Activated T-cell treated with anti-CD3 and anti-CD28 coated beads for 24 hours (primary cell): ENCODE results near the gene CXorf58.

ENCODE experiments used
- DNase-seq: peaks from one replicate; pipeline ENCODE4 v3.0.0-alpha.2; 2020; ENCODE audit warnings: low read depth

CXorf58 gene

DNA sequence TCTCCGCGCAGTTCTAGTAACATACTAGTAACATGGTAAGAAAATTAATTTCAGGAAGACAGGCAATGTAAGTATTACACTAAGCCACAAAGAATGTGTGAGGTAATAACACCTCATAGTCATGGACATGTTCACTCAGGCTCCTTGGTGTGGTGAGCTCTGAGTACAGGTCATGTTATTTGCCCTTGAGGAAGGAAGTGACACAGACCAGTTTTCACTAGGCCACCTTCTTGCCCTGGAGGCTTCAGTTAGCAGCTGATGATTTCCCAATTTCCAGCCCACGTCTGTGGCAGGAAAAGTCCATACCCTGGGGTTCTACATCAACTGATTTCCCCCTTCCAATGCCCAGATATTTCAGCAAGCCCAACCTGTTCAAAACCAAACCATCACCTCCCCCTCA lies 6.7 kb upstream of the CXorf58 start:
- no peak for DNase-seq

DNA sequence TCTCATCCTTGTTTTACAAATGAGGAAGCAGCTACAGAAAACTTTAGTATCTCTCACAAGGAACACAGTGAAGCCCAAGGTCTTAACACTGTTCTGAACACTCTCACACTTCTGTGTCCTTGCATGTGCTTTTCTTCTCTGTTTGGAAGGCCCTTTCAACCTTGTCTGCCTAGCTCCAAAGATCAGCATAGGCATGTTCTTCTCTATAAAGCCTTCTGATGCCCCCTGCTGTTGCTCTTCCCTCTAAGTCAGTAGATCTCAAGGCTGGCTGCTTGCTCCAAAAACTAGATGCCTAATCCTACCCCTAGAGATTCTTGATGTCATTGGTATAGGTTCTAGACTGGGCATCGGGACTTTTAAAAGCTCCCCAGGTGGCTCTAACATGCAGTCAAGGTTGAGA lies 6.0 kb upstream of the CXorf58 start:
- no peak for DNase-seq

GRCh38 chrX:23902419-23902818 lies 5.4 kb upstream of the CXorf58 start:
- no peak for DNase-seq

DNA sequence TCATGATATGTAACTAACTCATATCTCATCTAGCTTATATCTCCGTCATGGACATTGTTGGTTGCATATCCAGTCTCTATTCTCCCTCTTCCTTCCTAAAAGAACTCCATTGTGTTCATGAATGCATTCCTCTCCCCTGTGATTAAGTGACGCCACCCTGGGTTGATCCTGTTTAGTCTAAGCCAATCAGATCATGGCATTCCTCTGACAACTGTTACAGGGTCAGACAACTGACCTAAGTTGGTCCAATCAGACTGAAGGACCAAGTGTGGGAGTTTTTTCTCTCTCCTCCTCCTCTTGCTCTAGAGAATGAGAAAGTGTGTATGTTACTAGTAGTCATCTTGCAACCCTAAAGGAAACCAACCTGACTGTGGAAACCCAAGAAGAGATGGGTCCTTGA lies 3.7 kb upstream of the CXorf58 start:
- no peak for DNase-seq

DNA sequence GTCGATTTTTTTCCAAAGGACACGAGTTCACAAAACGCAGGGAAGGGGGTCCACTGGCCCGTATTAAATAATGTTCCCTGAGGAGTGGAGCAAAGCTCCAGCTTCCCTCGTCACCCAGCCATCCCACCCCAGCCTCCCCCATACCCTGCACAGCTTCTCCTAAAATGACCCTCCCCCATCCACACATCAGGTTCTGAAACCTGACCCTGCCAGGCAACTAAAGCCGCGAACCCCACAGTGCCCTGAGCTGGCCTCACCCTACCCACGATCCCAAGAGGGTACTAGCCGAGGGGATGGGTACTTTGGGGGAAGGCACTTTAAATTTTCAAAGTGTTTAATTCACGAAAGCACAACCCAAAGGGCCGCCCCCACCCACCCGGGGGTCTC lies 702 bp upstream of the CXorf58 start:
- DNase-seq = no peak

- no peak for DNase-seq
Observed at GRCh38 chrX:23908219-23909004, 606 bp downstream of the CXorf58 start.

GRCh38 chrX:23911126-23911835 lies 3.5 kb downstream of the CXorf58 start:
- DNase-seq = no peak

DNA sequence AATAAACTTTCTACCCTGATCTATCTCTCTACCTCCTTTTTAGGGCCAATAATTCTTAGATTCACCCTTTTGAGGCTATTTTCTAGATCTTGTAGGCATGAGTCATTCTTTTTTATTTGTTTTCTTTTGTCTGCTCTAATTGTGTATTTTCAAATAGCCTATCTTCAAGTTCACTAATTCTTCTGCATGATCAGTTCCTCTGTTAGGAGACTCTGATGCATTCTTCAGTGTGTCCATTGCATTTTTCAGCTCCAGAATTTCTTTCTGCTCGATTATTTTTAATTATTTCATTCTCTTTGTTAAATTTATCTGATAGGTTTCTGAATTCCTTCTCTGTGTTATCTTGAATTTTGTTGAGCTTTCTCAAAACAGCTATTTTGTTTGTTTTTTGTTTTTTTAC lies 11.3 kb downstream of the CXorf58 start:
- DNase-seq = no peak

- no peak for DNase-seq
Observed at GRCh38 chrX:23919706-23920320, 12.0 kb downstream of the CXorf58 start.

DNA sequence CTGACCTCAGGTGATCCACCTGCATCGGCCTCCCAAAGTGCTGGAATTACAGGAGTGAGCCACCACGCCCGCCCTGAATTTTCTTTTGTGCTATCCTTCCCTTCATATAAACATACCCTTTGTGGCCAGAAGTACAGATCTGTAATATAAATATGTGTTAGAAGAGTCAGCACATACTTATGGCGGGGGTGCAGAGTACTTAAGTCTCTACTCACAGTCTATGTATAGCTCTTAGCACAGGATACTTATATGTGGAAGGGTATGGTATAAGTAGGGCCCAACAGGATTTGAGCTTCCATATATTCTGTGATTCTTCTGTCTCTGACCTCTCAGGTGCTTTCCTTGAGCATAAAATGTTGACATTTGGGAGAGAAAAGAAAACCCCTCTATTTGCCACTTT lies 18.2 kb downstream of the CXorf58 start:
- DNase-seq = no peak

DNA sequence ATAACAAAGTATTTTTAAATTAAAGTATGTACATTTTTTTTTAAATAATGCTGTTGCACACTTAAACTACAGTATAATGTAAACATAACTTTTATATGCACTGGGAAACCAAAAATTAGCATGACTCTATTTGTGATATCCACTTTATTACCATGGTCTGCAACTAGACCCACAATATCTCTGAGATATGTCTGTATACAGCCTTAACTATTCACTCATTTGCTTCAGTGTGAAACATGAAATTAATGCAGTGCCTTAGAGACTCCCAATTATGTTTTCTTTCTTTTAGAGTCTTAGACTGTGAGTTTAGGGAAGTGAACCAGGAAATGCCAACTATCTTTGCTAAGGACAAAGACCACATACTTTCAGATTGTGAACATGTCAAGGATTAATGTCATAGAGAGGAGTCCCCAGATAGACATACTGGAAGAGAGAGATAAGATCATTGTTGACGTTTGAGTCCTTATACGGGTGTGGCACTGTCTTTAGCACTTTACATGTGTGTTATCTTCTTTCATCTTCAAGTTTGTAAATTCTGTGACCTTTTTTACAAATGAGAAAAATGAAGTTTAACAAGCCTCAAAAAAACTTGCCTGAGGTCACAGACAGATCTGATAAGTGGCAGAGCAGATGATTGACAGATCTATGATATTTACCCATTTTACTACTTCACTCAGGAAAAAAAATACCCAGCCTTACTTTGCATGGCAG lies 23.2 kb downstream of the CXorf58 start:
- DNase-seq = no peak

- no peak for DNase-seq
Observed at GRCh38 chrX:23932046-23932445, 24.2 kb downstream of the CXorf58 start.

GRCh38 chrX:23935106-23935505 lies 27.3 kb downstream of the CXorf58 start:
- no peak for DNase-seq

DNA sequence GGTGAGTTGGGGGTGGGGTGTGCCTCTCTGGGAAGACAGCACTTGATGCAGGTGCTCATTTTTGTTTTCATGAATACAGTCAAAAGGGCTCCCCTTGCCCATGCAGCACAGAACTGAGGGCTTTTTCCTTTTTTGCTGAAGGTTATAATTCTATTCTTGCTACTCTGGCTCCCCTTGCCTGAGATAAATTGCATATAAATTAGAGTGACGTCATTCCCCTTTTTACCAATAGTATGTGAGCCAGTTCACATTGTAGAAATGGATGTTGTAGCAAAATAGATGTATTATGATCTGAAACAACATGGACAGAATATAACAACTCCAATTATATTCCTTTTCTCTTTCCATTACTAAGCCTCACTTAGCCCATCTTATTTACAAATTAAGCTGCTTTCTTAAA lies 28.4 kb downstream of the CXorf58 start:
- DNase-seq = no peak

- DNase-seq = no peak
Observed at GRCh38 chrX:23937100-23937499, 29.3 kb downstream of the CXorf58 start.

DNA sequence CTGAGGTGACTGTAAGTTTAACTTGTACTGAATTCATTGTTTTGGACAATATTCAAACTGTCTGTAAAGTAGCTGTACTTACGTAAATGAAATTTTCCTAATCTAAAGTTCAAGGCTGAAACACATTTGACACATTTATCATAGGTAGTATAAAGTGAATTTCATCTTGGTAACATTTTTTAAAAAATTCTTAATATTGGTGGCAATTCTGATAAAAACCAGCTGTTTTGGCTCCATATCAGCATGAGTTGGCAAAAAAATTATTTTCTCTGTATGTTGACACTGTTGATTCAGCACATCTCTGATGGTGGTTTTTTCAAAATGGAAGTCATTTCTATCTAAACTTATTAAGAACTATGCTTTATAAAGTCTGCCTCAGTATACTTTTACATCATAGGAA lies 30.9 kb downstream of the CXorf58 start:
- DNase-seq = no peak

- no peak for DNase-seq
Observed at GRCh38 chrX:23939203-23939602, 31.4 kb downstream of the CXorf58 start.

- DNase-seq = no peak
Observed at GRCh38 chrX:23944234-23944633, 36.4 kb downstream of the CXorf58 start.

- DNase-seq = no peak
Observed at GRCh38 chrX:23945206-23945605, 37.4 kb downstream of the CXorf58 start.

DNA sequence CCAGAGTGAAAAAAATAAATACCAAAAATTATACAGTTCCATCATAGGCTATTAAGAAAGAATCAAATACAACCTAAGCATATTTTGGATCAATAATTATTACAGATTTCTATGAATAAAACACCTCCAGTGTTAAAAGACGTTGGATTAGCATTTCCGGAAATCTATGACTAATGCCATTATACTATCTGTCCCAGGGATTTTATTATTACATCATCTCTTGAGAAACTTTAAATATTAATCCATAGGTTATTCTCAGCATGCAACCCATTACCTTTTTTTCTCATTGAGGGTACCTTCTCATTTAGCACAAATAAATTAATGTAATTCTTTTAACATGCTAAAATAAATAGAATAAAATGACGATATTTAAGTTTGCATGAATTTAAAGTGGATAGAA lies 44.6 kb downstream of the CXorf58 start:
- no peak for DNase-seq

- DNase-seq = peak; percentile 6
Observed at GRCh38 chrX:23952984-23953907, 45.4 kb downstream of the CXorf58 start.

GRCh38 chrX:23953908-23954269 lies 46.1 kb downstream of the CXorf58 start:
- DNase-seq = no peak
